NCI-H1092 treated with DMSO at 0.1 percent for 48 hours (cell line): ENCODE results near the gene TMEM242.

Source experiments
- DNase-seq: peaks from one replicate; lab custom pipeline; 2025; lab: John Stamatoyannopoulos, UW

TMEM242 gene

DNA sequence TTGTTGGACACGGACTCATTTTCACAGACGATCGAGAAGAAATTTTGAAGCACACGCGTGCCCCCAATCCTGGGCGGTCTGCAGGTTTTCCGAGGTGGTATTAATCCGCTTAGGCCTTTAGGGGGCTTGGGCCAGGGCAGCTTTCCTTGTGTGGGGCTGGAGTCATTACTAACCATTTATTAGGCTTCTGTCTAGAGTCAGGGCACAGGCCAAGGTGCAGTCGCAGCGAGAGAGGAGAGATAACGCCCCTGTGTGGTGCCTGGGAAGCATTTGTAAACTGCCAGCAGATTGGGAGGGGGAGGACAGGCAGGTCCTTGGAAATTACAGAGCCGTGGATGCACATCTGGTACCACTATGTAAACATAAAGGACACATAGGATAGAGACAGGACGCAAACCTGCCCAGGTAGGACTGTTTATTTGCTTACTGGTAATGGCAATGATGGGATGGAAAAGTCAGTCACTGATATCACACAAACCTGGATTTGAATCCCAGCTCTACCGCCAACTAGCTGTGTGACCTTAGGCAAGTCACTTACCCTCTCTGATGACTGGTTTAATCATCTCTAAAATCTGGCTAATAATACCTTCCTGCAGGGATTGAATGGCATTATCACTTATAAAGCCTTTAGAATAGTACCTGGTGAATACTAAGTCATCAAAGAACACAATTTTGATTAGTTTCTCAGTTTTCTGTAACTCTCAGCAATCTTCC, 76.4 kb downstream of the TMEM242 start:
- peak; percentile 20 for DNase-seq

- DNase-seq = peak; percentile 45
These were observed 77.2 kb downstream of the TMEM242 start for GRCh38 chr6:157246048-157246630.

GRCh38 chr6:157245436-157245835, 77.9 kb downstream of the TMEM242 start:
- DNase-seq = no peak

- no peak for DNase-seq
These were observed 78.5 kb downstream of the TMEM242 start for GRCh38 chr6:157244780-157245179.

DNA sequence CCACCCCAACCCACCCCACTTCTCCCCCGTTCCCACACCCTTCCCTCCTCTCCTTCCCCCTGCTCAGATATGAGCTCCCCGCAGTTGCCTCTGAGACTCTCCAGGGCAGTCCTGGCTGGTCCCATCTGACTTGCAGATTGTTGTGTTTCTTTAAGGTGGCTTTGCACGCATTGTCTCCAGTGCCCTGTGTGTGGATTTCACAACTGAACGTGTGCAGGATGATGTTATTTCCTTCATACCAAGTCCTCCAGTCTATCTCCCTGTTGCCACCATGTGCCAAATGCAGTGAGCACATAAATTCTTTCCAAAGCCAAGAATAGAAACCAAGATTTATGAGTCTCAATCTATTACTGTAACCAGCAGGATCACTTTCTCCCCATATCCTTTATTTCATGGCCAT, 79.1 kb downstream of the TMEM242 start:
- DNase-seq = no peak

DNA sequence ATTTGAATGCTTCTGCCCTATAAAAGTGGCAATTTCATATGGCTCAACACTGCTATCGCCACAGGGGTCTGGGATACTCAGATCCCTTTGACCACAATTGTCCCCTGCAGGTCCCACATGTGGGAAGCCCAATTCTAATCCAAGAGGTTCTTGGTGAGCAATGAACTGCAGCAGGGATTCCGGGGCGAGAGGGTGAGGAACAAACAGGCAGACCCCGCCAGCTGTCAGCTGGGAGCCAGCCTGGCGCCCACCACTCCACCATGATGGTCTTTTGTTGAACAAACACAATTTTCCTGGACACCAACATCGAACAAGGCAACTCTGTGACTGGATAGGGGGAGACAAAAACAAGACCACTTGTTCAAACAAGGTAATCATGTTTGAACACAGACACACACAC, 80.5 kb downstream of the TMEM242 start:
- peak; percentile 59 for DNase-seq

DNA sequence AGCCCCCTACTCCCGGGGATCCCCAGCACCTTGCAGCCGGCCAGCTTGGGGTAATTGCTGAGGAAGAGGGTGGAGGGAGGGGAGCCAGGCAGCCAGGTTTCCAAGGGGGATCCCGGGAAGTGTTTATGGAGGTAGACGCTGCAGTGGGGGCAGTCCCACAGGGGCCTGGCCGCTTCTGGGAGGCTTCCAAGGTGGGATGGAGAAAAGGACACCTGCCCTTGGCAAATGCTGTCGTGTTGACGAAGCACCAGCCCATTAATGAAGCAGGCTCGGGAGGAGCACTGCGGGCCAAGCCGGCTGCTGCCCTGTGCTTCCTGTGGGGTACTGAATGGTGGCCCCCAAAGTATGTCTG, 82.4 kb downstream of the TMEM242 start:
- DNase-seq = peak; percentile 75

GRCh38 chr6:157240059-157240959, 83.0 kb downstream of the TMEM242 start:
- DNase-seq = peak; percentile 89

GRCh38 chr6:157239671-157240058, 83.7 kb downstream of the TMEM242 start:
- DNase-seq = no peak
